KBM-7 (cell line): ENCODE measurements around the gene CBFA2T3.
A peak's percentile ranks its signal among the peaks of the same experiment; 100 is the strongest.

Experiments
- DNase-seq: peaks from one replicate; pipeline ENCODE4 v3.0.0-alpha.2; 2015
- in situ Hi-C: fragments of 300-500 bp; cut with MboI; formaldehyde crosslinking; loops from 2 replicates; pipeline ENCODE4 v1.14.3; 2020; ENCODE audit warnings: low sequenced_read_pairs, low pct_unique_long_range_greater_than_20kb, mixed read lengths

CBFA2T3 gene

GRCh38 chr16:88888057-88888456, 89.0 kb downstream of the CBFA2T3 start:
- no peak for DNase-seq
- in situ Hi-C loops, result no loop called here

GRCh38 chr16:88886845-88887521, 90.0 kb downstream of the CBFA2T3 start:
- in situ Hi-C loops, result no loop called here
- no peak for DNase-seq

GRCh38 chr16:88886420-88886844, 90.6 kb downstream of the CBFA2T3 start:
- in situ Hi-C loops, result no loop called here
- no peak for DNase-seq

- DNase-seq, result no peak
- in situ Hi-C loops, result no loop called here
Observed at GRCh38 chr16:88885693-88886280, 91.2 kb downstream of the CBFA2T3 start.

GRCh38 chr16:88884569-88885271, 92.3 kb downstream of the CBFA2T3 start:
- in situ Hi-C loops, result no loop called here

GRCh38 chr16:88883946-88884345, 93.1 kb downstream of the CBFA2T3 start:
- DNase-seq, result no peak
- in situ Hi-C loops, result no loop called here

More at GRCh38 chr16:88884569-88885271, 92.3 kb downstream of the CBFA2T3 start:
- no peak for DNase-seq

- in situ Hi-C loops, result no loop called here
Observed at GRCh38 chr16:88883117-88883895, 93.7 kb downstream of the CBFA2T3 start.

GRCh38 chr16:88882358-88883030, 94.5 kb downstream of the CBFA2T3 start:
- in situ Hi-C loops, result no loop called here
- DNase-seq, result peak; percentile 47

More at GRCh38 chr16:88883117-88883895, 93.7 kb downstream of the CBFA2T3 start:
- no peak for DNase-seq

GRCh38 chr16:88881675-88882357, 95.2 kb downstream of the CBFA2T3 start:
- in situ Hi-C loops, result no loop called here
- DNase-seq, result no peak

GRCh38 chr16:88881007-88881615, 95.9 kb downstream of the CBFA2T3 start:
- in situ Hi-C loops, result no loop called here

GRCh38 chr16:88880226-88881006, 96.6 kb downstream of the CBFA2T3 start:
- DNase-seq, result no peak
- in situ Hi-C loops, result no loop called here

More at GRCh38 chr16:88881007-88881615, 95.9 kb downstream of the CBFA2T3 start:
- DNase-seq, result no peak

GRCh38 chr16:88879788-88880055, 97.3 kb downstream of the CBFA2T3 start:
- in situ Hi-C loops, result no loop called here
- no peak for DNase-seq

GRCh38 chr16:88878967-88879787, 97.8 kb downstream of the CBFA2T3 start:
- in situ Hi-C loops, result no loop called here
- no peak for DNase-seq

- in situ Hi-C loops, result no loop called here
- no peak for DNase-seq
Observed at GRCh38 chr16:88878356-88878755, 98.7 kb downstream of the CBFA2T3 start.

- in situ Hi-C loops, result no loop called here
- DNase-seq, result no peak
Observed at GRCh38 chr16:88877564-88878289, 99.3 kb downstream of the CBFA2T3 start.

GRCh38 chr16:88876942-88877526, 100.0 kb downstream of the CBFA2T3 start:
- no peak for DNase-seq
- in situ Hi-C loops, result no loop called here
